ENCODE results near the gene AGPAT1. TPM values are rescaled to one million over a fixed set of nuclear protein-coding genes. Genes with fewer than 3 reads are reported as not detected.

Gene AGPAT1
- polyA plus RNA-seq, 2 of the 4 experiments (the other 2 are of a cell fraction): 29.4 to 40.6 TPM

- ChIA-PET CTCF (interaction anchor here (0.6 to 1.4 kb wide), 4 partner anchors 14 to 60 kb away, joined by 3 to 4 read pairs (median 4); no protein-coding TSS in a partner anchor), POLR2A (interaction anchor here (1.0 to 2.5 kb wide), 6 partner anchors 11 to 63 kb away, joined by 3 to 24 read pairs (median 5); partner anchors contain the start of genes FKBPL and PBX2)
- Histone ChIP-seq H3K27ac (peak overlapping the region; percentile 97 to 99), H3K4me1 (peaks cover 20% of the 10 kb centered on the region), H3K4me2 (peak overlapping the region; percentile 93), H3K4me3 (peak overlapping the region; percentile 100), H3K9me3 (no peaks in the 10 kb centered on the region)
- DNase-seq (ENCODE audit: low read depth in 1 of 2, low spot score in 1 of 2) (no peak), ATAC-seq (peak; percentile 39 to 49), FAIRE-seq (no peak)
- WGBS (ENCODE audit: missing lambda C conversion rate): 1% methylated on average over 20 of the region's 20 CpGs
- TF ChIP-seq ZFP36 (IDR thresholded peaks at IDR 0.05; ENCODE audit: borderline replicate concordance, partially characterized antibody) (no peak), HOXB5 (CRISPR knock-in tag; IDR thresholded peaks at IDR 0.05) (no peak), REST (IDR thresholded peaks at IDR 0.05) (no peak), ZC3H11A (IDR thresholded peaks at IDR 0.05) (no peak), CEBPB (IDR thresholded peaks at IDR 0.05) (no peak), NFE2L2 (conservative IDR thresholded peaks at IDR 0.05; ENCODE audit: low read length) (no peak), POLR2A (IDR thresholded peaks at IDR 0.05; ENCODE audit: low read length) (peak; percentile 47), MAX (IDR thresholded peaks at IDR 0.05) (peak; percentile 49), EHMT2 (IDR thresholded peaks at IDR 0.05; ENCODE audit: low read depth) (no peak), ESRRA (IDR thresholded peaks at IDR 0.05; ENCODE audit: borderline replicate concordance, low read length) (0 out of 2 replicates have a peak, but pooled peaks have one; percentile 15), RARB (CRISPR knock-in tag; IDR thresholded peaks at IDR 0.05) (no peak), EHF (CRISPR knock-in tag; IDR thresholded peaks at IDR 0.05) (no peak), MYC (IDR thresholded peaks at IDR 0.05; ENCODE audit: borderline replicate concordance, low read length) (no peak), POLR2AphosphoS2 (conservative IDR thresholded peaks at IDR 0.05; ENCODE audit: low read length) (no peak), CHD2 (IDR thresholded peaks at IDR 0.05; ENCODE audit: low read length, partially characterized antibody) (no peak), NR3C1 (IDR thresholded peaks at IDR 0.05) (no peak), KDM1A (IDR thresholded peaks at IDR 0.05; ENCODE audit: low read depth) (no peak), RFX5 (IDR thresholded peaks at IDR 0.05) (no peak), TFCP2L1 (CRISPR knock-in tag; IDR thresholded peaks at IDR 0.05) (no peak), RCOR1 (IDR thresholded peaks at IDR 0.05; ENCODE audit: low read depth, low read length) (no peak), ELK1 (IDR thresholded peaks at IDR 0.05; ENCODE audit: low read depth, low read length) (no peak), EP300 (IDR thresholded peaks at IDR 0.05) (no peak), CTCF (IDR thresholded peaks at IDR 0.05) (no peak), RNF2 (IDR thresholded peaks at IDR 0.05; ENCODE audit: borderline replicate concordance, low read depth) (no peak), USF2 (IDR thresholded peaks at IDR 0.05) (no peak), ZNF302 (CRISPR knock-in tag; IDR thresholded peaks at IDR 0.05) (no peak), FOSB (CRISPR knock-in tag; IDR thresholded peaks at IDR 0.05) (no peak), ZSCAN20 (CRISPR knock-in tag; IDR thresholded peaks at IDR 0.05) (no peak), SMC3 (IDR thresholded peaks at IDR 0.05) (no peak), CHD4 (IDR thresholded peaks at IDR 0.05; ENCODE audit: borderline replicate concordance) (no peak), BCL3 (IDR thresholded peaks at IDR 0.05) (0 out of 3 replicates have a peak, but pooled peaks have one; percentile 33), PHF8 (IDR thresholded peaks at IDR 0.05; ENCODE audit: borderline replicate concordance, low read depth) (peak; percentile 29; the same call in 1 of the 2 replicates), HDAC2 (IDR thresholded peaks at IDR 0.05) (no peak), HEYL (CRISPR knock-in tag; IDR thresholded peaks at IDR 0.05) (no peak)
Observed at GRCh38 chr6:32177183-32177787, 1.4 kb upstream of the AGPAT1 start.
